Neural cell (in vitro differentiated cells): ENCODE data around the gene CTAGE1. TPM values are rescaled to one million over a fixed set of nuclear protein-coding genes. Genes with fewer than 3 reads are reported as not detected.

Experiments used
- H2AFZ ChIP-seq: fragments of 200-600, 300-800 bp; sonication (generic), shearing (Covaris generic); 2 replicates; pipeline ENCODE4 v1.6.0; 2014; ENCODE audit warnings: low read depth, mild to moderate bottlenecking, antibody characterized with exemption, low read length, moderate library complexity
- H3F3A ChIP-seq: fragments of 200-600 bp; shearing (Covaris generic); 2 replicates; pipeline ENCODE4 v1.6.1; 2016; ENCODE audit warnings: mild to moderate bottlenecking, moderate library complexity, mixed read lengths, antibody characterized with exemption, low read length; ENCODE audit not compliant: insufficient read depth, poor library complexity, severe bottlenecking
- H3K27ac ChIP-seq: fragments of 200-600, 300-800 bp; sonication (generic), shearing (Covaris generic); 2 replicates; pipeline ENCODE4 v1.5.1; 2014; ENCODE audit warnings: mild to moderate bottlenecking, low read length, moderate library complexity
- H3K27me3 ChIP-seq: fragments of 300-800, 200-600 bp; sonication (generic), shearing (Covaris generic); 2 replicates; pipeline ENCODE4 v1.6.0; 2014; ENCODE audit warnings: mild to moderate bottlenecking, low read depth, low read length, moderate library complexity; ENCODE audit not compliant: insufficient read depth
- H3K36me3 ChIP-seq: fragments of 300-800, 200-600 bp; sonication (generic), shearing (Covaris generic); 2 replicates; pipeline ENCODE4 v1.5.1; 2014; ENCODE audit warnings: mild to moderate bottlenecking, antibody characterized with exemption, low read length, moderate library complexity; ENCODE audit not compliant: insufficient read depth
- H3K4me2 ChIP-seq: fragments of 300-800, 200-600 bp; sonication (generic), shearing (Covaris generic); 2 replicates; pipeline ENCODE4 v1.6.0; 2014; ENCODE audit warnings: mild to moderate bottlenecking, low read length
- H3K4me3 ChIP-seq: fragments of 300-800, 200-600 bp; sonication (generic), shearing (Covaris generic); 2 replicates; pipeline ENCODE4 v1.5.1; 2014; ENCODE audit warnings: mild to moderate bottlenecking, low read length, moderate library complexity
- H3K79me2 ChIP-seq: fragments of 200-600 bp; shearing (Covaris generic); replicated peaks from 2 replicates; pipeline ENCODE4 v1.6.0; 2014; ENCODE audit warnings: mild to moderate bottlenecking, low read length, moderate library complexity; ENCODE audit not compliant: insufficient read depth
- H3K9ac ChIP-seq: fragments of 300-800, 200-600 bp; sonication (generic), shearing (Covaris generic); 2 replicates; pipeline ENCODE4 v1.6.1; 2016; ENCODE audit warnings: mild to moderate bottlenecking, low read length, mixed read lengths
- H3K9me2 ChIP-seq: fragments of 200-600 bp; shearing (Covaris generic); 2 replicates; pipeline ENCODE4 v1.6.1; 2016; ENCODE audit warnings: mild to moderate bottlenecking, low read length, mixed read lengths; ENCODE audit not compliant: insufficient read depth
- H3K9me3 ChIP-seq: fragments of 200-600, 300-800 bp; sonication (generic), shearing (Covaris generic); 2 replicates; pipeline ENCODE4 v1.6.1; 2016; ENCODE audit warnings: mild to moderate bottlenecking, mixed run types, low read length, moderate library complexity, mixed read lengths
- H4K20me1 ChIP-seq: fragments of 200-600 bp; shearing (Covaris generic); 2 replicates; pipeline ENCODE4 v1.6.1; 2016; ENCODE audit warnings: mild to moderate bottlenecking, mixed run types; ENCODE audit not compliant: insufficient read depth
- EP300 ChIP-seq: fragments of 450-650 bp; conservative IDR thresholded peaks from 2 replicates; pipeline ENCODE4 v1.6.1; 2014; ENCODE audit warnings: antibody characterized with exemption, mild to moderate bottlenecking, moderate library complexity; ENCODE audit not compliant: poor library complexity, severe bottlenecking
- EZH2 ChIP-seq: fragments of 200-600, 300-800 bp; shearing (Covaris generic), sonication (generic); IDR thresholded peaks from 2 replicates; pipeline ENCODE4 v1.6.1; 2014; ENCODE audit warnings: antibody characterized with exemption, low read length, borderline replicate concordance, mild to moderate bottlenecking; ENCODE audit not compliant: insufficient read depth, poor library complexity, severe bottlenecking
- MXI1 ChIP-seq: fragments of 450-650 bp; conservative IDR thresholded peaks from 2 replicates; pipeline ENCODE4 v1.6.1; 2014; ENCODE audit warnings: antibody characterized with exemption, mild to moderate bottlenecking; ENCODE audit not compliant: poor library complexity, severe bottlenecking
- POLR2AphosphoS5 ChIP-seq: IDR thresholded peaks from 2 replicates; pipeline ENCODE4 v1.6.1; 2012
- RAD21 ChIP-seq: fragments of 450-650 bp; conservative IDR thresholded peaks from 2 replicates; pipeline ENCODE4 v1.6.1; 2014; ENCODE audit warnings: antibody characterized with exemption, mild to moderate bottlenecking, moderate library complexity
- SMC3 ChIP-seq: fragments of 450-650 bp; conservative IDR thresholded peaks from 2 replicates; pipeline ENCODE4 v1.6.1; 2014; ENCODE audit warnings: antibody characterized with exemption, mild to moderate bottlenecking, moderate library complexity; ENCODE audit not compliant: poor library complexity
- TAF1 ChIP-seq: IDR thresholded peaks from 2 replicates; pipeline ENCODE4 v1.6.1; 2012; ENCODE audit warnings: low read depth
- polyA plus RNA-seq: library from polyadenylated mRNA; depleted of rRNA; stranded (reverse); fragments of >200 nt; gene quantifications from 2 replicates; pipeline ENCODE4 v1.2.3, GENCODE V29; 2014
- TF ChIP-seq, protein P1 (sequence below): IDR thresholded peaks from 2 replicates; pipeline ENCODE4 v1.6.1; 2012; ENCODE audit warnings: borderline replicate concordance
- TF ChIP-seq, protein P2 (sequence below): fragments of 450-650 bp; IDR thresholded peaks from 2 replicates; pipeline ENCODE4 v1.5.1; 2014; ENCODE audit warnings: antibody characterized with exemption, mild to moderate bottlenecking, moderate library complexity; ENCODE audit not compliant: poor library complexity, severe bottlenecking

CTAGE1 gene
- polyA plus RNA-seq, 1 donor from 2014 or later: not detected

DNA sequence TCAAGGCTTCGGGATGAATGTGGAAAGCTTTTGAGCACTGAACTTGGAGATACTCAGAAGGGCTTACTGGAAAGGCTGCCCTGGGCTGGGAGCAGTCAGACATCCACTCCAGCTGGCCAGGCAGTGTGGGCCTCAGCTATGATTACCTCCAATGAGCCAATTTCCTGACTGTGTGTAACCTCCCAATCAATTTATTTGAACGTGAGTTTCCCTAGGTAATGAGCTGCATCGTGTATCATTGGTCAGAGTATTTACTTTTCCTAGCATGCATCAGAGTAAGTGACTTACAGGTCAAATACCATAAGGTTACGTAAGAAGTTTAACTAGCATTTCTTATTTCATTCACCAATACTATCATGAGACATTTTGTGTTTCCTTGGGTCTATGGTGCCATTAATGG, 11.0 kb upstream of the CTAGE1 start:
- TF ChIP-seq EP300: no peak

DNA sequence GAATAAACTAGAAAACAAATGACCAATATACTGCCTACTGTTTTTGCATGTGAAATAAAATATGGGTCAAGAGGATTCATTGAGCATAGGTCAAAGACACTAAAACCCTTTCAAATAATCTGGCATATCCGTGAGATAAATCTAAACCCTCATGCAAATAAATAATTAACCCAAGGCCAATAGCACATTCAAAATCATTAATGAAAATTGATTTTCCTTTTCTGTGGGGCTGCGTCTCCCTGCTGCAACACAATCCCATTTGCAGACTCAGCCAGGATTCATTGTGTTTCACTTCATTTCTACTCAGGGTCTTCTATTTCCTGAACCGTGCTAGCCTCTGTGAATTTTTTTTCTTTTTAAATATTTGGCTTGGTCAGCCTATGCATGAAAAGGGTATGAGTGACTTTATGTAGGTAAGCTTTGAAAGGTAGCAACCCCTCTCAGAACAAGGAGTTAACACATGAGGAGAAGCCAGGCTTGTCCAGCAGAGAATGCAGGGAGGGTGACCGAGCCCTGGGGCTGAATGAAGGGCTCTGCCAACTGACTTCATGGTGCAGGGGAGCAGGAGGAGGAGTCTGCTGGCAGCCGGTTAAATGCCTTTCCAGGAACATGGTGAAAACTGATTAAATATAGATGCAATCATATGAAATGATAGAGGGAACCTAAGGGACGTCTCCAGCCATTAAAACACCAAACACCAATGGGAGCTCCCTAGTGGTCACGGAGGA, 10.3 kb upstream of the CTAGE1 start:
- Histone ChIP-seq H3K79me2 (no peaks in the 10 kb centered on the region), H3K27ac (no peak overlapping the region), H3K4me3 (no peak overlapping the region), H3K9ac (no peak overlapping the region), H3K36me3 (no peaks in the 10 kb centered on the region), H2AFZ (no peak overlapping the region), H4K20me1 (no peaks in the 10 kb centered on the region), H3K4me2 (no peak overlapping the region), H3K27me3 (no peaks in the 10 kb centered on the region), H3K9me3 (no peaks in the 10 kb centered on the region), H3F3A (no peaks in the 10 kb centered on the region), H3K9me2 (no peaks in the 10 kb centered on the region)
- no peak for TF ChIP-seq EZH2
- no peak for TF ChIP-seq RAD21
- no peak for TF ChIP-seq TAF1
- no peak for TF ChIP-seq POLR2AphosphoS5
- no peak for TF ChIP-seq MXI1
- TF ChIP-seq, protein P1, sequence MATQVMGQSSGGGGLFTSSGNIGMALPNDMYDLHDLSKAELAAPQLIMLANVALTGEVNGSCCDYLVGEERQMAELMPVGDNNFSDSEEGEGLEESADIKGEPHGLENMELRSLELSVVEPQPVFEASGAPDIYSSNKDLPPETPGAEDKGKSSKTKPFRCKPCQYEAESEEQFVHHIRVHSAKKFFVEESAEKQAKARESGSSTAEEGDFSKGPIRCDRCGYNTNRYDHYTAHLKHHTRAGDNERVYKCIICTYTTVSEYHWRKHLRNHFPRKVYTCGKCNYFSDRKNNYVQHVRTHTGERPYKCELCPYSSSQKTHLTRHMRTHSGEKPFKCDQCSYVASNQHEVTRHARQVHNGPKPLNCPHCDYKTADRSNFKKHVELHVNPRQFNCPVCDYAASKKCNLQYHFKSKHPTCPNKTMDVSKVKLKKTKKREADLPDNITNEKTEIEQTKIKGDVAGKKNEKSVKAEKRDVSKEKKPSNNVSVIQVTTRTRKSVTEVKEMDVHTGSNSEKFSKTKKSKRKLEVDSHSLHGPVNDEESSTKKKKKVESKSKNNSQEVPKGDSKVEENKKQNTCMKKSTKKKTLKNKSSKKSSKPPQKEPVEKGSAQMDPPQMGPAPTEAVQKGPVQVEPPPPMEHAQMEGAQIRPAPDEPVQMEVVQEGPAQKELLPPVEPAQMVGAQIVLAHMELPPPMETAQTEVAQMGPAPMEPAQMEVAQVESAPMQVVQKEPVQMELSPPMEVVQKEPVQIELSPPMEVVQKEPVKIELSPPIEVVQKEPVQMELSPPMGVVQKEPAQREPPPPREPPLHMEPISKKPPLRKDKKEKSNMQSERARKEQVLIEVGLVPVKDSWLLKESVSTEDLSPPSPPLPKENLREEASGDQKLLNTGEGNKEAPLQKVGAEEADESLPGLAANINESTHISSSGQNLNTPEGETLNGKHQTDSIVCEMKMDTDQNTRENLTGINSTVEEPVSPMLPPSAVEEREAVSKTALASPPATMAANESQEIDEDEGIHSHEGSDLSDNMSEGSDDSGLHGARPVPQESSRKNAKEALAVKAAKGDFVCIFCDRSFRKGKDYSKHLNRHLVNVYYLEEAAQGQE: no peak
- TF ChIP-seq EP300: no peak
- TF ChIP-seq SMC3: no peak
- TF ChIP-seq, protein P2, sequence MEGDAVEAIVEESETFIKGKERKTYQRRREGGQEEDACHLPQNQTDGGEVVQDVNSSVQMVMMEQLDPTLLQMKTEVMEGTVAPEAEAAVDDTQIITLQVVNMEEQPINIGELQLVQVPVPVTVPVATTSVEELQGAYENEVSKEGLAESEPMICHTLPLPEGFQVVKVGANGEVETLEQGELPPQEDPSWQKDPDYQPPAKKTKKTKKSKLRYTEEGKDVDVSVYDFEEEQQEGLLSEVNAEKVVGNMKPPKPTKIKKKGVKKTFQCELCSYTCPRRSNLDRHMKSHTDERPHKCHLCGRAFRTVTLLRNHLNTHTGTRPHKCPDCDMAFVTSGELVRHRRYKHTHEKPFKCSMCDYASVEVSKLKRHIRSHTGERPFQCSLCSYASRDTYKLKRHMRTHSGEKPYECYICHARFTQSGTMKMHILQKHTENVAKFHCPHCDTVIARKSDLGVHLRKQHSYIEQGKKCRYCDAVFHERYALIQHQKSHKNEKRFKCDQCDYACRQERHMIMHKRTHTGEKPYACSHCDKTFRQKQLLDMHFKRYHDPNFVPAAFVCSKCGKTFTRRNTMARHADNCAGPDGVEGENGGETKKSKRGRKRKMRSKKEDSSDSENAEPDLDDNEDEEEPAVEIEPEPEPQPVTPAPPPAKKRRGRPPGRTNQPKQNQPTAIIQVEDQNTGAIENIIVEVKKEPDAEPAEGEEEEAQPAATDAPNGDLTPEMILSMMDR: no peak

More for the DNA sequence above, 11.0 kb upstream of the CTAGE1 start:
- H3K9ac ChIP-seq: no peak overlapping the region
- H3K4me2 ChIP-seq: no peak overlapping the region
- no peaks in the 10 kb centered on the region for H3K9me3 ChIP-seq
- no peaks in the 10 kb centered on the region for H3F3A ChIP-seq
- H3K9me2 ChIP-seq: no peaks in the 10 kb centered on the region
- no peak overlapping the region for H3K4me3 ChIP-seq
- H3K36me3 ChIP-seq: no peaks in the 10 kb centered on the region
- H4K20me1 ChIP-seq: no peaks in the 10 kb centered on the region
- H3K27ac ChIP-seq: no peak overlapping the region
- H2AFZ ChIP-seq: no peak overlapping the region
- no peaks in the 10 kb centered on the region for H3K27me3 ChIP-seq
- H3K79me2 ChIP-seq: no peaks in the 10 kb centered on the region

DNA sequence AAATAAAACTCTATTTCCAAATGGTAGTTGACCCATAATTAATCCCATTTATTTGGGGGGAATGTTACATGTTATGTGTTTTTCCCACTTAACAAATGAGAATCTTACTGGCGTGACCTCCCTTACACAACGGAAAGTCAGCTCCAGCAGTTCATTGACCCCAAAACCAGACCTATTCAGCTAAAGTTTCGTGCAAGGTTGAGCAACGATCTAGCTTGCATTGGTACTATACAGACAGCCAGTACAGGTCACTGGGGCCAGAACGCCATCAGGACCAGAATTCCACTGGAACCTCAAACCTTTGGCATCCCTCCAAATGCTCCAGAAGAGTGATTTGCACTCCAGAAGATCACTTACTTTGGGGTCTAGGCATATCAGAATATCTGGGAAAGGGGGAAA, 6.8 kb upstream of the CTAGE1 start:
- Histone ChIP-seq H3K27me3 (no peaks in the 10 kb centered on the region), H3K9me2 (no peaks in the 10 kb centered on the region), H3K36me3 (no peaks in the 10 kb centered on the region), H3F3A (no peaks in the 10 kb centered on the region), H3K27ac (no peak overlapping the region), H4K20me1 (no peaks in the 10 kb centered on the region), H3K4me3 (no peak overlapping the region), H3K4me2 (no peak overlapping the region), H2AFZ (no peak overlapping the region), H3K9ac (no peak overlapping the region), H3K79me2 (no peaks in the 10 kb centered on the region), H3K9me3 (no peaks in the 10 kb centered on the region)
- TF ChIP-seq, protein P2: no peak
- TF ChIP-seq SMC3: no peak
- TF ChIP-seq, protein P1: no peak
- no peak for TF ChIP-seq MXI1
- TF ChIP-seq EP300: no peak
- no peak for TF ChIP-seq EZH2
- TF ChIP-seq TAF1: no peak
- no peak for TF ChIP-seq RAD21
- TF ChIP-seq POLR2AphosphoS5: no peak
